GM18517 (cell line): Measurements from ENCODE around the gene MRPS12.

Experiments
- ATAC-seq: cut with Tn5 transposase; IDR thresholded peaks from one replicate; pipeline ENCODE4 v1.9.1; 2021; ENCODE audit warnings: mild to moderate bottlenecking, moderate library complexity; ENCODE audit not compliant: unreplicated experiment

The MRPS12 gene

GRCh38 chr19:38970664-38971532 is 40.2 kb downstream of the MRPS12 start:
- ATAC-seq, result no peak

GRCh38 chr19:38971672-38972071 is 40.9 kb downstream of the MRPS12 start:
- ATAC-seq, result no peak

- no peak for ATAC-seq
Measured at GRCh38 chr19:38974624-38975213, 44.0 kb downstream of the MRPS12 start.

GRCh38 chr19:38975214-38975860 is 44.6 kb downstream of the MRPS12 start, which contains the start of gene FBXO17:
FBXO17 (minus strand) TSS chr19:38975742; CDS start chr19:38950319, 25,423 bp downstream.
- no peak for ATAC-seq

GRCh38 chr19:38975861-38976271 is 45.1 kb downstream of the MRPS12 start:
- no peak for ATAC-seq

- ATAC-seq, result peak; percentile 52
Measured at GRCh38 chr19:38977445-38978325, 46.9 kb downstream of the MRPS12 start.

GRCh38 chr19:38978326-38978689 is 47.6 kb downstream of the MRPS12 start:
- no peak for ATAC-seq

GRCh38 chr19:38979812-38980211 is 49.1 kb downstream of the MRPS12 start:
- no peak for ATAC-seq

GRCh38 chr19:38980583-38981374 is 50.0 kb downstream of the MRPS12 start:
- ATAC-seq, result no peak
